Measurements from ENCODE around the gene CDYL2.

DNA sequence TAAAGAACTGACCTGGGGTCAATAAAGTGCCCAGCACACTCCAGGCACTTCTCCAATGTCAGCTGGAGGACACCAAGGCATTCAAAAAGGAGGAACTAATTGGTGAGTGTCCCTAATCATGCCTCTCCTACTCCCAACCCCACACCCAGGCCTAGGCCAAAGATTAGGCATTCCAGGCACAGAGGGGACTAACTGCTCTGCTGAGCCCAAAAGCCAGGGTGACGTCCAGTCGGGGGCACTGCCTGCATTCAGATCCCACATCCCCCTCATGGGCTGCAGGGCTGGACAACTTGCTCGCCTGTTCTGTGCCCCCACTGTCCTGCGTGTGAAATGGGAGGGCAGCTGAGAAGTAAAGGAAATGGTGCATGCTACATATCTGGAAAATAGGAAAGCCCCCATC is 148.2 kb downstream of the CDYL2 start:
- TF ChIP-seq, protein P1, sequence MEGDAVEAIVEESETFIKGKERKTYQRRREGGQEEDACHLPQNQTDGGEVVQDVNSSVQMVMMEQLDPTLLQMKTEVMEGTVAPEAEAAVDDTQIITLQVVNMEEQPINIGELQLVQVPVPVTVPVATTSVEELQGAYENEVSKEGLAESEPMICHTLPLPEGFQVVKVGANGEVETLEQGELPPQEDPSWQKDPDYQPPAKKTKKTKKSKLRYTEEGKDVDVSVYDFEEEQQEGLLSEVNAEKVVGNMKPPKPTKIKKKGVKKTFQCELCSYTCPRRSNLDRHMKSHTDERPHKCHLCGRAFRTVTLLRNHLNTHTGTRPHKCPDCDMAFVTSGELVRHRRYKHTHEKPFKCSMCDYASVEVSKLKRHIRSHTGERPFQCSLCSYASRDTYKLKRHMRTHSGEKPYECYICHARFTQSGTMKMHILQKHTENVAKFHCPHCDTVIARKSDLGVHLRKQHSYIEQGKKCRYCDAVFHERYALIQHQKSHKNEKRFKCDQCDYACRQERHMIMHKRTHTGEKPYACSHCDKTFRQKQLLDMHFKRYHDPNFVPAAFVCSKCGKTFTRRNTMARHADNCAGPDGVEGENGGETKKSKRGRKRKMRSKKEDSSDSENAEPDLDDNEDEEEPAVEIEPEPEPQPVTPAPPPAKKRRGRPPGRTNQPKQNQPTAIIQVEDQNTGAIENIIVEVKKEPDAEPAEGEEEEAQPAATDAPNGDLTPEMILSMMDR (conservative IDR thresholded peaks at IDR 0.05; ENCODE audit: low read length): no peak
- TF ChIP-seq EZH2phosphoT487 (IDR thresholded peaks at IDR 0.05; ENCODE audit: borderline replicate concordance, low read depth, low read length): no peak
